HL-60 (cell line): ENCODE data around the gene NOXRED1.
"Not testable (repeated sequence)": the region's sequence is repeated elsewhere in the genome, so short reads cannot be mapped to it uniquely, and the experiment has no call there.

Experiments used
- GABPA ChIP-seq: IDR thresholded peaks from 2 replicates; pipeline ENCODE4 v1.6.1; 2012; ENCODE audit warnings: low read depth
- POLR2AphosphoS5 ChIP-seq: IDR thresholded peaks from 2 replicates; pipeline ENCODE4 v1.6.1; 2012; ENCODE audit warnings: low read depth
- SPI1 ChIP-seq: IDR thresholded peaks from 2 replicates; pipeline ENCODE4 v1.6.1; 2012; ENCODE audit warnings: low read depth, mild to moderate bottlenecking, borderline replicate concordance
- TF ChIP-seq, protein P1 (sequence below): IDR thresholded peaks from one replicate; pipeline ENCODE4 v1.5.1; 2011; ENCODE audit warnings: low read length, control low read depth, inconsistent platforms; ENCODE audit not compliant: insufficient read depth
- TF ChIP-seq, protein P2 (sequence below): IDR thresholded peaks from 2 replicates; pipeline ENCODE4 v1.6.1; 2012; ENCODE audit warnings: low read depth; ENCODE audit not compliant: insufficient replicate concordance

DNA sequence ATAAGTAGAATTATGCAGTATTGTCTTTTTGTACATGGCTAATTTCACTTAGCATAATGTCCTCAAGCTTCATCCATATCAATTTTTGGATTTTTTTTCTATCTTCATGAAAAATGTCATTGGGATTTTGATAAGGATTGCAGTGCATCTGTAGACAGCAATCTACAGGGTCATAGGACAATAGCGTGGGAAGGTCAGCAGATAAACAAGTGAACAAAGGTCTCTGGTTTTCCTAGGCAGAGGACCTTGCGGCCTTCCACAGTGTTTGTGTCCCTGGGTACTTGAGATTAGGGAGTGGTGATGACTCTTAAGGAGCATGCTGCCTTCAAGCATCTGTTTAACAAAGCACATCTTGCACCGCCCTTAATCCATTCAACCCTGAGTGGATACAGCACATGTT, 7.2 kb downstream of the NOXRED1 start:
- TF ChIP-seq, protein P1, sequence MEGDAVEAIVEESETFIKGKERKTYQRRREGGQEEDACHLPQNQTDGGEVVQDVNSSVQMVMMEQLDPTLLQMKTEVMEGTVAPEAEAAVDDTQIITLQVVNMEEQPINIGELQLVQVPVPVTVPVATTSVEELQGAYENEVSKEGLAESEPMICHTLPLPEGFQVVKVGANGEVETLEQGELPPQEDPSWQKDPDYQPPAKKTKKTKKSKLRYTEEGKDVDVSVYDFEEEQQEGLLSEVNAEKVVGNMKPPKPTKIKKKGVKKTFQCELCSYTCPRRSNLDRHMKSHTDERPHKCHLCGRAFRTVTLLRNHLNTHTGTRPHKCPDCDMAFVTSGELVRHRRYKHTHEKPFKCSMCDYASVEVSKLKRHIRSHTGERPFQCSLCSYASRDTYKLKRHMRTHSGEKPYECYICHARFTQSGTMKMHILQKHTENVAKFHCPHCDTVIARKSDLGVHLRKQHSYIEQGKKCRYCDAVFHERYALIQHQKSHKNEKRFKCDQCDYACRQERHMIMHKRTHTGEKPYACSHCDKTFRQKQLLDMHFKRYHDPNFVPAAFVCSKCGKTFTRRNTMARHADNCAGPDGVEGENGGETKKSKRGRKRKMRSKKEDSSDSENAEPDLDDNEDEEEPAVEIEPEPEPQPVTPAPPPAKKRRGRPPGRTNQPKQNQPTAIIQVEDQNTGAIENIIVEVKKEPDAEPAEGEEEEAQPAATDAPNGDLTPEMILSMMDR: not testable (repeated sequence)
- TF ChIP-seq POLR2AphosphoS5, SPI1, GABPA: not testable (repeated sequence)
- TF ChIP-seq, protein P2, sequence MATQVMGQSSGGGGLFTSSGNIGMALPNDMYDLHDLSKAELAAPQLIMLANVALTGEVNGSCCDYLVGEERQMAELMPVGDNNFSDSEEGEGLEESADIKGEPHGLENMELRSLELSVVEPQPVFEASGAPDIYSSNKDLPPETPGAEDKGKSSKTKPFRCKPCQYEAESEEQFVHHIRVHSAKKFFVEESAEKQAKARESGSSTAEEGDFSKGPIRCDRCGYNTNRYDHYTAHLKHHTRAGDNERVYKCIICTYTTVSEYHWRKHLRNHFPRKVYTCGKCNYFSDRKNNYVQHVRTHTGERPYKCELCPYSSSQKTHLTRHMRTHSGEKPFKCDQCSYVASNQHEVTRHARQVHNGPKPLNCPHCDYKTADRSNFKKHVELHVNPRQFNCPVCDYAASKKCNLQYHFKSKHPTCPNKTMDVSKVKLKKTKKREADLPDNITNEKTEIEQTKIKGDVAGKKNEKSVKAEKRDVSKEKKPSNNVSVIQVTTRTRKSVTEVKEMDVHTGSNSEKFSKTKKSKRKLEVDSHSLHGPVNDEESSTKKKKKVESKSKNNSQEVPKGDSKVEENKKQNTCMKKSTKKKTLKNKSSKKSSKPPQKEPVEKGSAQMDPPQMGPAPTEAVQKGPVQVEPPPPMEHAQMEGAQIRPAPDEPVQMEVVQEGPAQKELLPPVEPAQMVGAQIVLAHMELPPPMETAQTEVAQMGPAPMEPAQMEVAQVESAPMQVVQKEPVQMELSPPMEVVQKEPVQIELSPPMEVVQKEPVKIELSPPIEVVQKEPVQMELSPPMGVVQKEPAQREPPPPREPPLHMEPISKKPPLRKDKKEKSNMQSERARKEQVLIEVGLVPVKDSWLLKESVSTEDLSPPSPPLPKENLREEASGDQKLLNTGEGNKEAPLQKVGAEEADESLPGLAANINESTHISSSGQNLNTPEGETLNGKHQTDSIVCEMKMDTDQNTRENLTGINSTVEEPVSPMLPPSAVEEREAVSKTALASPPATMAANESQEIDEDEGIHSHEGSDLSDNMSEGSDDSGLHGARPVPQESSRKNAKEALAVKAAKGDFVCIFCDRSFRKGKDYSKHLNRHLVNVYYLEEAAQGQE: not testable (repeated sequence)
